Right forelimb (tissue), 1 donor: ENCODE data around the gene OPA3.

ENCODE experiments used
- DNase-seq: peaks from one replicate; pipeline ENCODE4 v3.0.0-alpha.2; 2018

The OPA3 gene

DNA sequence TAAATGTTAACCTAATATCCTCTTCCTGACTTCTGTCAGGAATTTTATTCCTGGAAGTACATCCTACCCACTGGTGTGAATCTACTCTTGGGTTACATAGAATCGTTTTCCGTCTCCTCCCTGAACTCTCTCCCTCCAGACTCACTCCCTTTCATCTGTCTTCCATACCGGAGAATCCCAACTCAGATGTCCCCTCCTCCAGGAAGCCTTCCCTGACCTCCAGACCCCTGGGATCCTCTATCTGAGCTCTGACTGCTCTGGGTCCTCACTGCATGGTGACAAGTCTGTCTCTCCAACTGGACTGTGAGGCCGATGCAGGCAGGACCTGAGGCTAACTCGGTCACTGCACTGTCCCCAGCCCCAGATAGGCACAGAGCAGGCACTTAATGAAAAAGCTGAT, 24.6 kb downstream of the OPA3 start:
- no peak for DNase-seq

- no peak for DNase-seq
Observed at GRCh38 chr19:45558399-45558878, 26.2 kb downstream of the OPA3 start.

- DNase-seq, result no peak
Observed at GRCh38 chr19:45556835-45557234, 27.8 kb downstream of the OPA3 start.

DNA sequence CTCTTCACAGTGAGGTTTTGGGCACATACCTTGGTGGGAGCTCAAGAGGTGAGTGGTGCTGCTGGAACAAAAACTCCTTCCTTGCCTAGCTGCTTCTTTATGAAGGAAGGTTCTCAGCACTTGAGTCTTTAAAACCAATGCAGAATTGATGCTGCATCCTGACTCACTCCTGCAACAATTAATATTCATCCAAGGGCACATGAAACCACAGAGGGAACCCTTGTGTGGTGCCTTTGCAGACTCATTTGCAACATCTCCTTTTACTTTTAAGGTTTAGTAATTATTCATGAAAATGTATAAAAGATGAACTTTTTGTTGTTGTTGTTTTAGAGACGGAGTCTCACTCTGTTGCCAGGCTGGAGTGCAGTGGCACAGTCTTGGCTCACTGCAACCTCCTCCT, 30.1 kb downstream of the OPA3 start:
- DNase-seq, result no peak

GRCh38 chr19:45553464-45553863, 31.1 kb downstream of the OPA3 start:
- no peak for DNase-seq

DNA sequence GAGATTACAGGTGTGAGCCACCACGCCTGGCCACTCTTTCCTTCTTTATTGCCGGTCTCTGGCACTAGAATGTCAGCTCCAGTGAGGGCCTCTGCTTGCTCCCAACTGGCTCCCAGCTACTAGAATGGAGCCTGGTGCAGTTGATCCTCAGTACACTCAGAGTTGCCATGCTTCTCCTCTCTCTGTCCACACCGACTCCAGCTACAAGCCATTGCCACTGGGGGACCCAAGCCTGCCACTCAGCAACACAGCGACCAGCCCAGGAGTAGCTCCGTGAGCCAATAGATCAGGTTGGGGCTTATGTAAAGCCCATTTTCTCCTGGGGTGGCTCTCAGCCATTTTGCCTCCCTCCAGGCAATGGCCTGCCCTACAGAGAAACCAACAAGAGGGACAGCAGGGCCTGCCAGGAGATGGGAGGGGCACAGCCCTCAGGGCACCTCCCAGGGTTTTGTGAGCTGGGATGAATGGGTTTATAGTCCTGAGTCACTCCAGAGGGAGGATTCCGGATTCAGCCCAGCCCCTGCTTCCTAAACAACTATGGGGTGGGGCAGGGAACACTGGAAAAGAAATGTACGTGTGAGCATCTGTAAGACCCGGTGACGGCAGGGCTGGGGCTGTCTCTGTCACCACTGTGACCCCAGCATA, 36.5 kb downstream of the OPA3 start:
- DNase-seq, result no peak

DNA sequence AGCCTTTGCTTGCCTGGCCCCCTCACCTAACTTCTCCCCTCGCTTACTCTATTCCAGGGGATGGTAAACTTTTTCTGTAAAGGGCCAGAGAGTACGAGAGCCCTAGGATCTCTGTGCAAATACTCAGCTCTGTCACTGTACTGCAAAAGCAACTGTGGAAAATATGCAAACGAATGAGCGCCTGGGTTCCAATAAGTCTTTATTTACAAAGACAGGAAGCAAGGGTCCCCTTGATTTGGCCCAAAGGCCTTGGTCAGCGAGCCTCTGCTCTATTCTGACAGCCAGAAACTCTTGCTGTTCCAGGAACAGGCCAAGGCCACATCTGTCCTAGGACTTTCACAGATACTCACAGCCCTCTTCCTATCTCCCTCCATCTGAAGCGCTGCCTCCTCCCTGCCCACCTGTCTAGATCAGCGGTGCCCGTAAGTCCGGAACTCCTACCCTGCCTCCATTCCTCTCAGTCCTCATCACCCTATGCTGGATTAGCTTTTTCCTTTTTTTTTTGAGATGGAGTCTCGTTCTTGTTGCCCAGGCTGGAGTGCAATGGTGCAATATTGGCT, 37.3 kb downstream of the OPA3 start:
- no peak for DNase-seq

DNA sequence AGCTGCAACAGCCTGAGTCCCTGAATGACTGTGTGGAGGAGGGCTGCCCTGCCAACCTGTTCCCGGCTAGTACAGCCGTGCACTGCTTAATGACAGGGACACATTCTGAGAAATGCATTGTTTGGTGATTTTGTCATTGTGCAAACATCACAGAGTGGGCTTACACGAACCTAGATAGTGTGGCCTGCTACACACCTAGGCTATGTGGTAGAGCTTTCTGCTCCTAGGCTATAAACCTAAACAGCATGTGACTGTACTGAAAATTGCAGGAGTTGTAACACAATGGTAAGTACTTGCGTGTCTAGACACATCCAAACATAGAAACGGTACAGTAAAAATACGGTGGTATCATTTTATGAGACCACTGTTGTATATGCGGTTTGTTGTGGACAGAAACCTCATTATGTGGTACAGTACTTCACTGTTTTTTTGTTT, 42.4 kb downstream of the OPA3 start:
- no peak for DNase-seq

GRCh38 chr19:45539459-45539858, 45.1 kb downstream of the OPA3 start:
- no peak for DNase-seq

DNA sequence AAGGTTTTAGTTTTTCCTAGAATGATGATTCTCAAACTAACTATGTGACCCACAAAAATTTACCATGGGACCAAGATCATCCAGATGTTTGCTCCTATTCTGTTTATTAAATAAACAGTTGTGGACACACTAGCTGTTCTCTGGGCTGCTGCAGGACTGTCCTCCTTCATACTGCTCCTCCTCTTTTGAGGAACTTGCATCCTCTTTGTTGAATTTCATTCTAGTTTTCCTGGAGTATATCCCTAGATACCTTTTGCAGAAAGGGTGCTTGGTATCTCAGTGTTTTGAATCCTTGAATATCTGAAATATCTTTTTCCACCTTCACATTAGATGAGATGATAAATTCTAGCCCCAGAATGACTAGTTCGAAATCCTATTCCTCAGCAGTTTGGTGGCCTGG, 53.3 kb downstream of the OPA3 start:
- no peak for DNase-seq

DNA sequence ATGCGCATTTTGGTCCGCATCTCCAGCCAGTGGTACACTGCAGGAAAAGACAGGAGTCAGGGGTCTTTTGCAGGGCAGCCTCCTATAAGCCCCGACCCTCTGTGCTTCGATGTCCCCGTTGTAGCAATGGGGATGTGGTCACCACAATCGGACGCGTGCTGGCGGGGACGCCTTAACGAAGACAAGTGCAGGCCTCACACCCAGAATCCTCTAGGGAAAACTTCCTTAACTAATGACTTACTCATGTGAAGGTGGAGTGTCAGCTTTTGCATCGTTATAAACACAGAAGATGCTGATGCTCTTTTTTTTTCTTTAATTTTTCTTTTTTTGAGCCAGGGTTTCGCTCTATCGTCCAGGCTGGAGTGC, 55.2 kb downstream of the OPA3 start:
- DNase-seq, result no peak

- no peak for DNase-seq
Observed at GRCh38 chr19:45528744-45529419, 55.7 kb downstream of the OPA3 start.

- no peak for DNase-seq
Observed at GRCh38 chr19:45528149-45528743, 56.4 kb downstream of the OPA3 start.

DNA sequence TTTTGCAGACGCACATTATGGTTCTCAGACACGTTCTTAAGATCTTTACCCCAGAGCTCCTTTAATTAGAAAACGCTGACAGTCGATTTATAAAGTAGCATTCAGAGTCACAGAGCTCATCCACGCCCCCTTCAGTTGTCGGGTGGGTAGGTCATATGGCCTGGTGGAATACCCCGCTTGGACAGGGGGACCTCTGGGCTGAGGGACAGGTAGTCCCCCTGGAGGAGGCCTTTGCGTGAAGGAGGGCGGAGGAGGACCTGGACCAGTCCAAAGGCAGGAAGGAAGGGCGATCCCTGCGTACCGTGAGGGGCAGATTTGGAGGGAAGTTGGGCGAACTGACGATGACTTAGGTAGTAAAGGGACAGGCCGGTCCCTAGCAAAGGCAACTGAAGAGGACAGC, 56.9 kb downstream of the OPA3 start:
- no peak for DNase-seq

DNA sequence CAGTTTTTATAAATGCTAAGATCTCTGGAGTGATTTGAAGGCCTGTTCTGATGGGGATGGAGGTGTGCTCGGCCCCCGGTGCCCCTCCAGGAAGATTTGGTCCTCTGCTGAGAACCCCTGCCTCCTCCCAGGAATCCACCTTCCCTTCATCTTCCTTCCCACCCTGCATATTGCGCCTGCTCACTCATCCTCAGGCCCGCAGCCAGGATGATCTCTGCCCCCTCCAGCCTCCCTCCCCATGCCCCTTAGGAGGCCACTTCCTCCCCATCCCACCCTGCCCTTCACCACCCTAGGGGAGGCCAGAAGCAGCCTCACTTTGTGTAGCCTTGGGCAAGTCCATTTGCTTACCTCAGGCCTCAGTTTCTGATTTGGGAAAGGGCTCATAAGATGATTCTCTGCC, 57.6 kb downstream of the OPA3 start:
- DNase-seq, result no peak

DNA sequence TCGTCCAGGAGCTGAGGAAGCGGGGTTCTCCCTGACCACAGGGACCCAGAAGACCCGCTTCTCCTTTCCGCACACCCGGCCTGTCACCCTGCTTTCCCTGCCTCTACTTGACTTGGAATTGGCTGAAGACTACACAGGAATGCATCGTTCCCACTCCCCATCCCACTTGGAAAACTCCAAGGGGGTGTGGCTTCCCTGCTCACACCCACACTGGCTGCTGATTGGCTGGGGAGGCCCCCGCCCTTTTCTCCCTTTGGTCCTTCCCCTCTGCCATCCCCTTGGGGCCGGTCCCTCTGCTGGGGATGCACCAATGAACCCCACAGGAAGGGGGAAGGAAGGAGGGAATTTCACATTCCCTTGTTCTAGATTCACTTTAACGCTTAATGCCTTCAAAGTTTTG, 58.5 kb downstream of the OPA3 start:
- no peak for DNase-seq

DNA sequence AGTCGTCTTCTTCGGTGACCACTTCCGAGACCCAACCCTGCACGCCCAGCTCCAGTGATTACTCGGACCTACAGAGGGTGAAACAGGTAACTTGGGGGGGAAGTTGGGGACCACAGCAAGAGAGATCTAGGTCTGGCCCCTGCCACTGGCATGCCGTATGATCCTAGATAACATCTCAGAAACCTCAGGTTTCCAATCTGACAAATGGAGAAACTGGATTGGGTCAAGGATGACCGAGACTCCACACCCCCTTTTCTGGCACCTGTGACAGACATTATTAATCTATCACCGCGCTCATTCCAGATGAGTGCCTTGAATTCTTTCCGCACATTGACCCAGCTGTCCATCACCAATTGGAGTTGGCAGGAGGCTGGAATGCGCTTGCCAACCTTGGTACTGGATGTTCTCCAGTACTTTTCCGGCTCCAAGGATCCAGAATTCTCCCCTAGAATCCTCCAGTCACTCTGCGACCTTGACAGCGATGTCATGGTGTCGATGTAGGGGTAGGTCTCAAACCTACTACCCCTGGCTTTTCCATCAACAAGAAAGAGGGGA, 60.0 kb downstream of the OPA3 start:
- no peak for DNase-seq

DNA sequence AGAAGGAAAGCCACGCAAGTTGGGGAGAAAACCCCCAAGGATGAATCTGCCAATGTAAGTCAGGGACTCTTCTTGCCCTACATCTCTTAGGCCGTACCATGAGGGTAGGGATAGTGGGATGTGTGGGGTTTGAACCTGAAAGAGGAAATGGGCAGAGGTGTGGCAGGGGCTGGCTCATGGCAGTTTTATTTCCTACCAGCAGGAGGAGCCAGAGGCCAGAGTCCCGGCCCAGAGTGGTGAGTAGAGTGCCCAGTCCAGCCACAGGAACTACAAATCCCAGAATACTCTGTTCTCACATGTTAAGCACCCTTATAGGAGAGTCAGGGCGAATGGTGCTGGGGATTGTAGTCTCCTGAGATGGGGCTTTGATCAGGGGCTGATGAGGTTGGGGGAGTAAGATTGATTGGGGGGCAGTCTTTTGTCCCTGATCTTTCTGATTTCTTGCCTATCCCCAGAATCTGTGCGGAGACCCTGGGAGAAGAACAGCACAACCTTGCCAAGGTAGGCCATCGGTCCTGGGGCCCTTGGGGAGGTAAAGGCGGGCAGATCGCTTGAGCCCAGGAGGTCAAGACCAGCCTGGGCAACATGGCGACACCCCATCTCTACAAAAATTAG, 60.9 kb downstream of the OPA3 start:
- DNase-seq, result peak; percentile 84

DNA sequence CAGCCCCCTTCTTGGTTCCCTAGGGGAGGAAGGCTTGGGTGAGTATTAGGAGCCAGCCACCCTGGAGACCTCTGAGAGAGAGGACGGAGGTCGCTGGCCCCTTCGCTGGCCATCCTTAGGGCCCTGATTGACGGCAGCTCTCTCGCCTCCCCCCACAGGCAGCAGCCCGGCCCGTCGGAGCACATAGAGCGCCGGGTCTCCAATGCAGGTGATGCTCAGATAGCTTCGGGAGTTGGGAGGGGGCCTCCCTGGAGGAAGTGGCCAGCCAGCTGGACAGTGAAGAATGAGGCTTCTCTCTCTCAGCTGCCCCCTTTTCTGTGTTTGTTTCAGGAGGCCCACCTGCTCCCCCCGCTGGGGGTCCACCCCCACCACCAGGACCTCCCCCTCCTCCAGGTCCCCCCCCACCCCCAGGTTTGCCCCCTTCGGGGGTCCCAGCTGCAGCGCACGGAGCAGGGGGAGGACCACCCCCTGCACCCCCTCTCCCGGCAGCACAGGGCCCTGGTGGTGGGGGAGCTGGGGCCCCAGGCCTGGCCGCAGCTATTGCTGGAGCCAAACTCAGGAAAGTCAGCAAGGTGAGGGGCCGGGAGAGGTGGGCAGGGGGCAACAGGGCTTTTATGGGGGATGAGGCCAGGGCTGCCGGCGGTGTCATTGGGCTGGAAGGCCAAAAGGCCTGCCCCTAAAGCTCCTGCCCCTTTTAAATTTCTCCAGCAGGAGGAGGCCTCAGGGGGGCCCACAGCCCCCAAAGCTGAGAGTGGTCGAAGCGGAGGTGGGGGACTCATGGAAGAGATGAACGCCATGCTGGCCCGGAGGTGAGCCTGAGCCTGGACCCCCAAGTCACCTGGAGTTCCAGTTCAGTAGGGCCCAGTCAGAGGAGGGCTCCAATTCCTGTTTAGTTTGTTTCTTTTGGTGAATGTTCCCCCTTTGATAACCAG, 62.3 kb downstream of the OPA3 start:
- no peak for DNase-seq

GRCh38 chr19:45518469-45518826, 66.2 kb downstream of the OPA3 start:
- no peak for DNase-seq

GRCh38 chr19:45517641-45518468, 66.7 kb downstream of the OPA3 start:
- no peak for DNase-seq
